ENCODE results near the gene SLC16A4. TPM values are rescaled to one million over a fixed set of nuclear protein-coding genes. Genes with fewer than 3 reads are reported as not detected.

SLC16A4 gene
- total and polyA plus RNA-seq, 10 of the 15 experiments (the other 5 are each of a cell fraction or from before 2014, with no cell fraction given), result 0.13 to 2.2 (median 0.26) TPM; not detected in 1

DNA sequence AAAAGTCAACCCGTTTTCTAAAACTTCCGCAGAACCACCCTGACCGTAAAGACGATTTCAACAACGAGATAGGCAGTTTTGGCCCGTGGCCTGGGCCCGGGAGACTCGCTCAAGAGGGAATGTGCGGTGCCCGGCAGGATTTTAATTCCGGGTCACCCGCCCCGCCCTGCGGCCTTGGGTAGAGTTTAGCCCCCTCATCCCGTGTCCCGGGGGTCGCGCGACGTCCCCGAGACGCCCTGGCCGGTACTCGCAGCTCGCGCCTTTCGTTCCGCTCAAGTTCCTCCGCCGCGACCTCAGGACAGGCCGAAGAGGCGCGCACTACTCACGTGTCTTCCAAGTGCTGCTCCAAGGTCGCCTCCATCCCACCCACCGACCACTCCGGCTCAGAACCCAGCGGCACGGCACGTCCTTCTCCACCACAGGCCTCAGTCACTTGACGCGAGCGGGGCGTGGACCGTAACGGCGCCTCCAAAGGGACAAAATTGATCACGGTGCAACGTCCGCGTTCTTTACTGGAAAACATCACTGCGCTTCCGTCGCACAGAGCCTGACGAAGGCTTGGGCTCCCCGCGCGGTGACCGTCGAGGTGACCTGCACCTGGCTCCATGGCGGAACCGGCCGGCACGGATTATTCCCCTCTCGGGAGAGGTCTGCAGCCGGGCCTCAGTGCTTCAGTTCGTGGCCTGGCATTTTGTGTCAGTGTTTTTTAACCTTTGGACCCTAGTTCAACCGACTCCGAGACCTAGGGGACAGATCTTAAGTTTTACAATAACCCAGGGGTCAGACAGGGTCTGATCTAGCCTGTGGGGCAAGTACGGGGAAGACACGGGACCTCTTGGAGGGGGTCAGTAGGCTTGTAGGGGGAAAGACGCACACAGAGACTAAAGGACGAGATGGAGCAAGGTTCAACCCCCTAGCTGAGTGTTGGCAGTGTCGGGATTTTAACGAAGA, 16.7 kb upstream of the SLC16A4 start, which contains the start of gene LAMTOR5:
Gene LAMTOR5, minus strand, starts transcription at position 435 of the 951 bp plus-strand sequence. Its CDS starts 74 bp downstream, at position 361.
- FAIRE-seq (peak; percentile 98), ATAC-seq (peak; percentile 94), DNase-seq (ENCODE audit: low read depth, low spot score) (peak; percentile 86)
- CTCF ChIA-PET, result interaction anchor here (0.7 to 9.5 kb wide), 19 partner anchors 10 to 347 kb away, joined by 3 to 146 read pairs (median 6); partner anchors contain the start of genes KCNC4 and RBM15
- H3K4me2 ChIP-seq (ENCODE audit: control insufficient read depth, insufficient read depth), result peak within 1 kb of the TSS; percentile 81
- SMC1A ChIA-PET (ENCODE audit: uncharacterized antibody, unreplicated experiment), result interaction anchor here (0.5 to 4.3 kb wide), 17 partner anchors 14 to 205 kb away, joined by 3 to 31 read pairs (median 9); partner anchors contain the start of genes KCNC4 and RBM15
- POLR2A ChIA-PET, result interaction anchor here (0.6 to 3.3 kb wide), 7 partner anchors 21 to 106 kb away, joined by 3 to 43 read pairs (median 3); partner anchors contain the start of gene RBM15
- H4K20me1 ChIP-seq (ENCODE audit: control insufficient read depth, insufficient read depth), result no peaks in the 10 kb centered on the region
- H3K79me2 ChIP-seq (ENCODE audit: control insufficient read depth, insufficient read depth, low read length), result peaks cover 25% of the 10 kb centered on the region
- H3K9ac ChIP-seq (ENCODE audit: control insufficient read depth, insufficient read depth, low read length), result peak within 1 kb of the TSS; percentile 95
- no peaks in the 10 kb centered on the region for H3K27me3 ChIP-seq (replicated peaks in 1 of 2; ENCODE audit: control insufficient read depth in 2 of 2, insufficient read depth in 2 of 2, low read length in 1 of 2)
- no peaks in the 10 kb centered on the region for H3K9me3 ChIP-seq (replicated peaks; ENCODE audit: control insufficient read depth, insufficient read depth, low read length)
- peak within 1 kb of the TSS; percentile 85 for H3K27ac ChIP-seq (ENCODE audit: control insufficient read depth, insufficient read depth)
- H2AFZ ChIP-seq (ENCODE audit: control insufficient read depth, low read depth, low read length), result peak within 1 kb of the TSS; percentile 94
- RAD21 ChIA-PET (ENCODE audit: unreplicated experiment), result interaction anchor here (0.8 to 2.6 kb wide), 9 partner anchors 21 to 200 kb away, joined by 3 to 29 read pairs (median 5); partner anchors contain the start of gene RBM15
- H3K4me3 ChIP-seq, result peak within 1 kb of the TSS; percentile 99
- no peaks in the 10 kb centered on the region; a peak in 2 of 4 replicates for H3K36me3 ChIP-seq (ENCODE audit: control insufficient read depth in 2 of 2, insufficient read depth in 2 of 2, low read length in 1 of 2)
- peaks cover 10% of the 10 kb centered on the region for H3K4me1 ChIP-seq (ENCODE audit: control insufficient read depth, insufficient read depth, low read length)
- intact Hi-C loops (cut with micrococcal nuclease; ENCODE audit: unreplicated experiment), result loop anchor here (2.0 kb wide), 1 partner anchor 69 kb away; the partner anchor contains the start of gene RBM15
- TSS peak; percentile 92 for BruUV-seq (replicated peaks)
- in situ Hi-C loops (cut with MboI), result loop anchor here (5.0 kb wide), 1 partner anchor 200 kb away; no protein-coding TSS in a partner anchor
- under 1% methylated on average over 75 of the region's 76 CpGs for WGBS (ENCODE audit: insufficient coverage, insufficient replicate concordance, low lambda C conversion rate, missing lambda C conversion rate)
- TF ChIP-seq IKZF1 (conservative IDR thresholded peaks at IDR 0.05) (peak; percentile 92), PAX8 (IDR thresholded peaks at IDR 0.05) (peak; percentile 61; the same call in 1 of the 2 replicates), MYB (IDR thresholded peaks at IDR 0.05; ENCODE audit: borderline replicate concordance, low read depth, low read length) (no peak), JUND (IDR thresholded peaks at IDR 0.05; ENCODE audit: low read depth, low read length) (0 out of 2 replicates have a peak, but pooled peaks have one; percentile 5), WRNIP1 (IDR thresholded peaks at IDR 0.05; ENCODE audit: borderline replicate concordance, low read depth, low read length) (0 out of 2 replicates have a peak, but pooled peaks have one; percentile 23), FOXK2 (IDR thresholded peaks at IDR 0.05) (peak; percentile 80), MTA3 (IDR thresholded peaks at IDR 0.05; ENCODE audit: borderline replicate concordance, low read length) (no peak), RUNX3 (IDR thresholded peaks at IDR 0.05; ENCODE audit: low read length) (peak; percentile 81), ZNF217 (IDR thresholded peaks at IDR 0.05) (no peak), CBX5 (IDR thresholded peaks at IDR 0.05; ENCODE audit: low read depth) (no peak), RFX5 (IDR thresholded peaks at IDR 0.05; ENCODE audit: low read depth, low read length) (0 out of 2 replicates have a peak, but pooled peaks have one; percentile 57), EED (IDR thresholded peaks at IDR 0.05; ENCODE audit: low read depth) (peak; percentile 44; the same call in 1 of the 2 replicates)
- TF ChIP-seq, protein P1, sequence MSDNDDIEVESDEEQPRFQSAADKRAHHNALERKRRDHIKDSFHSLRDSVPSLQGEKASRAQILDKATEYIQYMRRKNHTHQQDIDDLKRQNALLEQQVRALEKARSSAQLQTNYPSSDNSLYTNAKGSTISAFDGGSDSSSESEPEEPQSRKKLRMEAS (IDR thresholded peaks at IDR 0.05; ENCODE audit: low read depth, low read length), result peak; percentile 79
- TF ChIP-seq, protein P2, sequence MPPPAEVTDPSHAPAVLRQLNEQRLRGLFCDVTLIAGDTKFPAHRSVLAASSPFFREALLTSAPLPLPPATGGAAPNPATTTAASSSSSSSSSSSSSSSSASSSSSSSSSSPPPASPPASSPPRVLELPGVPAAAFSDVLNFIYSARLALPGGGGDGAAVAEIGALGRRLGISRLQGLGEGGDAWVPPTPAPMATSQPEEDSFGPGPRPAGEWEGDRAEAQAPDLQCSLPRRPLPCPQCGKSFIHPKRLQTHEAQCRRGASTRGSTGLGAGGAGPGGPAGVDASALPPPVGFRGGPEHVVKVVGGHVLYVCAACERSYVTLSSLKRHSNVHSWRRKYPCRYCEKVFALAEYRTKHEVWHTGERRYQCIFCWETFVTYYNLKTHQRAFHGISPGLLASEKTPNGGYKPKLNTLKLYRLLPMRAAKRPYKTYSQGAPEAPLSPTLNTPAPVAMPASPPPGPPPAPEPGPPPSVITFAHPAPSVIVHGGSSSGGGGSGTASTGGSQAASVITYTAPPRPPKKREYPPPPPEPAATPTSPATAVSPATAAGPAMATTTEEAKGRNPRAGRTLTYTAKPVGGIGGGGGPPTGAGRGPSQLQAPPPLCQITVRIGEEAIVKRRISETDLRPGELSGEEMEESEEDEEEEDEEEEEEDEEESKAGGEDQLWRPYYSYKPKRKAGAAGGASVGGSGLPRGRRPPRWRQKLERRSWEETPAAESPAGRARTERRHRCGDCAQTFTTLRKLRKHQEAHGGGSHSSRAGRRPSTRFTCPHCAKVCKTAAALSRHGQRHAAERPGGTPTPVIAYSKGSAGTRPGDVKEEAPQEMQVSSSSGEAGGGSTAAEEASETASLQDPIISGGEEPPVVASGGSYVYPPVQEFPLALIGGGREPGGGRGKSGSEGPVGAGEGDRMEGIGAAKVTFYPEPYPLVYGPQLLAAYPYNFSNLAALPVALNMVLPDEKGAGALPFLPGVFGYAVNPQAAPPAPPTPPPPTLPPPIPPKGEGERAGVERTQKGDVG (CRISPR knock-in tag; IDR thresholded peaks at IDR 0.05), result no peak
- TF ChIP-seq, protein P3, sequence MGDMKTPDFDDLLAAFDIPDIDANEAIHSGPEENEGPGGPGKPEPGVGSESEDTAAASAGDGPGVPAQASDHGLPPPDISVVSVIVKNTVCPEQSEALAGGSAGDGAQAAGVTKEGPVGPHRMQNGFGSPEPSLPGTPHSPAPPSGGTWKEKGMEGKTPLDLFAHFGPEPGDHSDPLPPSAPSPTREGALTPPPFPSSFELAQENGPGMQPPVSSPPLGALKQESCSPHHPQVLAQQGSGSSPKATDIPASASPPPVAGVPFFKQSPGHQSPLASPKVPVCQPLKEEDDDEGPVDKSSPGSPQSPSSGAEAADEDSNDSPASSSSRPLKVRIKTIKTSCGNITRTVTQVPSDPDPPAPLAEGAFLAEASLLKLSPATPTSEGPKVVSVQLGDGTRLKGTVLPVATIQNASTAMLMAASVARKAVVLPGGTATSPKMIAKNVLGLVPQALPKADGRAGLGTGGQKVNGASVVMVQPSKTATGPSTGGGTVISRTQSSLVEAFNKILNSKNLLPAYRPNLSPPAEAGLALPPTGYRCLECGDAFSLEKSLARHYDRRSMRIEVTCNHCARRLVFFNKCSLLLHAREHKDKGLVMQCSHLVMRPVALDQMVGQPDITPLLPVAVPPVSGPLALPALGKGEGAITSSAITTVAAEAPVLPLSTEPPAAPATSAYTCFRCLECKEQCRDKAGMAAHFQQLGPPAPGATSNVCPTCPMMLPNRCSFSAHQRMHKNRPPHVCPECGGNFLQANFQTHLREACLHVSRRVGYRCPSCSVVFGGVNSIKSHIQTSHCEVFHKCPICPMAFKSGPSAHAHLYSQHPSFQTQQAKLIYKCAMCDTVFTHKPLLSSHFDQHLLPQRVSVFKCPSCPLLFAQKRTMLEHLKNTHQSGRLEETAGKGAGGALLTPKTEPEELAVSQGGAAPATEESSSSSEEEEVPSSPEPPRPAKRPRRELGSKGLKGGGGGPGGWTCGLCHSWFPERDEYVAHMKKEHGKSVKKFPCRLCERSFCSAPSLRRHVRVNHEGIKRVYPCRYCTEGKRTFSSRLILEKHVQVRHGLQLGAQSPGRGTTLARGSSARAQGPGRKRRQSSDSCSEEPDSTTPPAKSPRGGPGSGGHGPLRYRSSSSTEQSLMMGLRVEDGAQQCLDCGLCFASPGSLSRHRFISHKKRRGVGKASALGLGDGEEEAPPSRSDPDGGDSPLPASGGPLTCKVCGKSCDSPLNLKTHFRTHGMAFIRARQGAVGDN (IDR thresholded peaks at IDR 0.05), result peak; percentile 82
